PC-9 (cell line): ENCODE data around the gene MCC. TPM values are rescaled to one million over a fixed set of nuclear protein-coding genes. Genes with fewer than 3 reads are reported as not detected.
"Not testable (repeated sequence)": the region's sequence is repeated elsewhere in the genome, so short reads cannot be mapped to it uniquely, and the experiment has no call there.

Experiments used
- BruUV-seq: library from RNA; stranded (reverse); fragments of 400-500 nt; replicated peaks from 2 replicates; lab custom pipeline; 2021; lab: Mats Ljungman, UMichigan
- CTCF ChIA-PET: fragments of 300-600 bp; sonication (Branson Sonifier 250); formaldehyde crosslinking; loops from one replicate; lab custom pipeline; 2022; ENCODE audit warnings: antibody characterized with exemption; lab: Charles Lee
- POLR2A ChIA-PET: fragments of 300-600 bp; sonication (Branson Sonifier 250); formaldehyde crosslinking; loops from one replicate; lab custom pipeline; 2022; ENCODE audit warnings: antibody characterized with exemption; ENCODE audit not compliant: unreplicated experiment; lab: Charles Lee
- DNase-seq, 2 experiments: peaks; one replicate each; pipeline versions ENCODE4 v3.0.0 to v3.0.0-alpha.2; 2015 to 2022; ENCODE audit warnings: mixed read lengths in 1 of 2
- H2AFZ ChIP-seq: fragments of 200-600 bp; sonication (generic); 2 replicates; pipeline ENCODE4 v1.8.1; 2017; ENCODE audit warnings: antibody characterized with exemption
- H3F3A ChIP-seq: fragments of 200-600 bp; sonication (generic); 2 replicates; pipeline ENCODE4 v1.8.1; 2017; ENCODE audit warnings: antibody characterized with exemption, mild to moderate bottlenecking, low read depth; ENCODE audit not compliant: insufficient read depth
- H3K27ac ChIP-seq: fragments of 200-600 bp; sonication (generic); 2 replicates; pipeline ENCODE4 v1.6.1; 2016; ENCODE audit warnings: mixed run types
- H3K27me3 ChIP-seq: fragments of 200-600 bp; sonication (generic); 2 replicates; pipeline ENCODE4 v1.6.1; 2016; ENCODE audit warnings: low read depth, mixed run types; ENCODE audit not compliant: insufficient read depth
- H3K36me3 ChIP-seq: fragments of 200-600 bp; sonication (generic); 2 replicates; pipeline ENCODE4 v1.6.1; 2016; ENCODE audit warnings: low read depth, mixed run types
- H3K4me1 ChIP-seq: fragments of 200-600 bp; sonication (generic); replicated peaks from 2 replicates; pipeline ENCODE4 v1.6.1; 2016; ENCODE audit warnings: mixed run types; ENCODE audit not compliant: insufficient read depth
- H3K4me2 ChIP-seq: fragments of 200-600 bp; sonication (generic); 2 replicates; pipeline ENCODE4 v1.6.1; 2017; ENCODE audit warnings: mixed run types
- H3K4me3 ChIP-seq: fragments of 200-600 bp; sonication (generic); 2 replicates; pipeline ENCODE4 v1.6.1; 2016; ENCODE audit warnings: mixed run types
- H3K79me2 ChIP-seq: fragments of 200-600 bp; sonication (generic); 2 replicates; pipeline ENCODE4 v1.6.1; 2017; ENCODE audit warnings: low read depth, mixed run types
- H3K9me2 ChIP-seq: fragments of 200-600 bp; sonication (generic); 2 replicates; pipeline ENCODE4 v1.8.1; 2017; ENCODE audit warnings: mild to moderate bottlenecking; ENCODE audit not compliant: insufficient read depth
- H3K9me3 ChIP-seq: fragments of 200-600 bp; sonication (generic); 2 replicates; pipeline ENCODE4 v1.8.1; 2016; ENCODE audit warnings: low read depth; ENCODE audit not compliant: insufficient read depth
- H4K20me1 ChIP-seq: fragments of 200-600 bp; sonication (generic); 2 replicates; pipeline ENCODE4 v1.8.1; 2017; ENCODE audit not compliant: insufficient read depth
- EZH2 ChIP-seq: fragments of 200-600 bp; sonication (generic); IDR thresholded peaks from 2 replicates; pipeline ENCODE4 v1.8.0; 2017; ENCODE audit warnings: antibody characterized with exemption, low read depth
- intact Hi-C: fragments of 100-400 bp; cut with micrococcal nuclease; formaldehyde crosslinking; loops from one replicate; pipeline ENCODE4 v1.10.0; 2022; ENCODE audit not compliant: unreplicated experiment
- total RNA-seq: library from RNA; stranded (reverse); gene quantifications from 2 replicates; pipeline ENCODE4 v1.2.3, GENCODE V29; 2021
- TF ChIP-seq, protein P1 (sequence below): fragments of 200-600 bp; sonication (generic); conservative IDR thresholded peaks from 2 replicates; pipeline ENCODE4 v1.6.1; 2017; ENCODE audit warnings: mixed run types, antibody characterized with exemption, mild to moderate bottlenecking, moderate library complexity

MCC gene
- total RNA-seq, 1 experiment from 2014 or later: 2.5 TPM

DNA sequence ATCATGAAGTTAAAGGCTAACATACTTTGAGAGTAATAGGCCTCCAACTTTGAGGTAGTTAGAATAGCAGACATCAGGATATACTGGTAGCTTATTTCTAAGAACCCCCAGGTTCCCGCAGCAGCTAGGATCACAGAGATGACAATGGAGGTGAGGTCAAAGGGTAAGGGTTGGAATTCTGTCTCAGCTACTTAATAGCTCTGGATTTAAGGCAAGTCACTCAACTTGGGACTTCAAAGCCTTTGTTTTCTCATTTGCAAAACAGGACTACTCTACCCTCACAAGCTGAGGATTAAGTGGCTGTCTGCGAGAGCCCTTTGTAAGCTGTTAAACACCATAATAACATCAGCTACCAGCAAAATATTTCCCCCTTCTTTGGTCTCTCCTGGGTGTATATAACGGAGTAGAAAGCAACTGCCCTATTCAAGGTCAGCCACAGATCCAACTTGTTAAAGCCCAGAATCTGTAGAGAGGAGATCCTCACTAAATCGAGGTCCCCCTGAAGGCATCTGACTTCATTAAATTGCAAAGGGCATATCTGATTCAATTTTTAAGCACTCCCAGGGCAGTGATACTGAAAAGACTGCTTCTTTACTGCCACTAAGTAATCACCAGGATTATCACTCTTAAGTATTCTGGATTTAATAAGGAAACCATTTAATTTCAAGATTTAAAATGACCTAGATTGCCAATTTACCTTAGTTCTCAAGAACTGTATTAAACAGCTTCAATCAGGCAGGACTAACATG, 407.0 kb downstream of the MCC start:
- Histone ChIP-seq H3K4me2 (no peak overlapping the region), H3K27ac (no peak overlapping the region), H4K20me1 (no peaks in the 10 kb centered on the region), H3K4me1 (no peaks in the 10 kb centered on the region), H3K9me2 (no peaks in the 10 kb centered on the region), H3K79me2 (no peaks in the 10 kb centered on the region), H3K36me3 (no peaks in the 10 kb centered on the region), H3K27me3 (no peaks in the 10 kb centered on the region), H2AFZ (no peak overlapping the region), H3K4me3 (no peak overlapping the region), H3K9me3 (no peaks in the 10 kb centered on the region), H3F3A (no peaks in the 10 kb centered on the region)
- ChIA-PET CTCF (no interaction called here), POLR2A (no interaction called here)
- BruUV-seq: no TSS peak
- DNase-seq: no peak
- TF ChIP-seq, protein P1, sequence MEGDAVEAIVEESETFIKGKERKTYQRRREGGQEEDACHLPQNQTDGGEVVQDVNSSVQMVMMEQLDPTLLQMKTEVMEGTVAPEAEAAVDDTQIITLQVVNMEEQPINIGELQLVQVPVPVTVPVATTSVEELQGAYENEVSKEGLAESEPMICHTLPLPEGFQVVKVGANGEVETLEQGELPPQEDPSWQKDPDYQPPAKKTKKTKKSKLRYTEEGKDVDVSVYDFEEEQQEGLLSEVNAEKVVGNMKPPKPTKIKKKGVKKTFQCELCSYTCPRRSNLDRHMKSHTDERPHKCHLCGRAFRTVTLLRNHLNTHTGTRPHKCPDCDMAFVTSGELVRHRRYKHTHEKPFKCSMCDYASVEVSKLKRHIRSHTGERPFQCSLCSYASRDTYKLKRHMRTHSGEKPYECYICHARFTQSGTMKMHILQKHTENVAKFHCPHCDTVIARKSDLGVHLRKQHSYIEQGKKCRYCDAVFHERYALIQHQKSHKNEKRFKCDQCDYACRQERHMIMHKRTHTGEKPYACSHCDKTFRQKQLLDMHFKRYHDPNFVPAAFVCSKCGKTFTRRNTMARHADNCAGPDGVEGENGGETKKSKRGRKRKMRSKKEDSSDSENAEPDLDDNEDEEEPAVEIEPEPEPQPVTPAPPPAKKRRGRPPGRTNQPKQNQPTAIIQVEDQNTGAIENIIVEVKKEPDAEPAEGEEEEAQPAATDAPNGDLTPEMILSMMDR: no peak
- no peak for TF ChIP-seq EZH2
- intact Hi-C loops: no loop called here

DNA sequence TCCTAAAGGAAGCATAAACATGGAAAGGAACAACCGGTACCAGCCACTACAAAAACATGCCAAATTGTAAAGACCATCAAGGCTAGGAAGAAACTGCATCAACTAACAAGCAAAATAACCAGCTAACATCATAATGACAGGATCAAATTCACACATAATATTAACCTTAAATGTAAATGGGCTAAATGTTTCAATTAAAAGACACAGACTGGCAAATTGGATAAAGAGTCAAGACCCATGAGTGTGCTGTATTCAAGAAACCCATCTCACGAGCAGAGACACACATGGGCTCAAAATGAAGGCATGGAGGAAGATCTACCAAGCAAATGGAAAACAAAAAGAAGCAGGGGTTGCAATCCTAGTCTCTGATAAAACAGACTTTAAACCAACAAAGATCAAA, 411.6 kb downstream of the MCC start:
- H3K9me2 ChIP-seq, H4K20me1 ChIP-seq, DNase-seq, H3K4me3 ChIP-seq, H3K4me2 ChIP-seq, BruUV-seq, H3K27me3 ChIP-seq, intact Hi-C loops, H2AFZ ChIP-seq, H3K27ac ChIP-seq, H3K79me2 ChIP-seq, POLR2A ChIA-PET, H3K4me1 ChIP-seq, H3F3A ChIP-seq, H3K36me3 ChIP-seq, H3K9me3 ChIP-seq, CTCF ChIA-PET: not testable (repeated sequence)

DNA sequence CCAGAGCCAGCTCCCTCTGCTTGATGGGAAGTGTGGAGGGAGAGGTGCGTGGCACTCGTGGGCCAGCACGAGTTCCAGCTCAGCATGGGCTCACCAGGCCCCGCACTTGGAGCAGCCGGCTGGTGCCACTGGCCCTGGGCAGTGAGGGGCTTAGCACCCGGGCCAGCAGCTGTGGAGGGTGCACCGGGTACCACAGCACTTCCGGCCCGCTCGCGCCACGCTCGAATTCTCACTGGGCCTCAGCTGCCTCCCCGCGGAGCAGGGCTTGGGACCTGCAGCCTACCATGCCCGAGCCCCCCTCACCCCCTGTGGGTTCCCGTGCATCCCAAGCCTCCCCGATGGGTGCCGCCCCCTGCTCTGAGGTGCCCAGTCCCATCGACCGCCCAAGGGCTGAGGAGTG, 413.2 kb downstream of the MCC start:
- Histone ChIP-seq H3K36me3 (no peaks in the 10 kb centered on the region), H3K9me2 (no peaks in the 10 kb centered on the region), H2AFZ (no peak overlapping the region), H4K20me1 (no peaks in the 10 kb centered on the region), H3K4me1 (no peaks in the 10 kb centered on the region), H3K27ac (no peak overlapping the region), H3F3A (no peaks in the 10 kb centered on the region), H3K9me3 (no peaks in the 10 kb centered on the region), H3K27me3 (no peaks in the 10 kb centered on the region), H3K79me2 (no peaks in the 10 kb centered on the region), H3K4me2 (no peak overlapping the region), H3K4me3 (no peak overlapping the region)
- no peak for DNase-seq
- BruUV-seq: no TSS peak
- intact Hi-C loops: no loop called here
- TF ChIP-seq, protein P1: no peak
- TF ChIP-seq EZH2: no peak
- ChIA-PET POLR2A (no interaction called here), CTCF (no interaction called here)

GRCh38 chr5:113073629-113074034, 414.6 kb downstream of the MCC start:
- H3K9me2 ChIP-seq, intact Hi-C loops, DNase-seq, H3K9me3 ChIP-seq, H3F3A ChIP-seq, CTCF ChIA-PET, H3K79me2 ChIP-seq, H2AFZ ChIP-seq, BruUV-seq, H3K4me3 ChIP-seq, H3K36me3 ChIP-seq, H3K4me2 ChIP-seq, H3K27me3 ChIP-seq, H3K4me1 ChIP-seq, H3K27ac ChIP-seq, H4K20me1 ChIP-seq: not testable (repeated sequence)
- POLR2A ChIA-PET: interaction anchor here (0.7 kb wide), 1 partner anchor 221 kb away, joined by 19 read pairs; no protein-coding TSS in a partner anchor
